GM21576 (cell line): ENCODE data around the gene PPWD1.
A peak's percentile ranks its signal among the peaks of the same experiment; 100 is the strongest.
"Not testable (repeated sequence)": the region's sequence is repeated elsewhere in the genome, so short reads cannot be mapped to it uniquely, and the experiment has no call there.

Source experiments
- ATAC-seq: cut with Tn5 transposase; IDR thresholded peaks from one replicate; pipeline ENCODE4 v1.9.1; 2021; ENCODE audit warnings: mild to moderate bottlenecking, moderate library complexity; ENCODE audit not compliant: unreplicated experiment

The PPWD1 gene

DNA sequence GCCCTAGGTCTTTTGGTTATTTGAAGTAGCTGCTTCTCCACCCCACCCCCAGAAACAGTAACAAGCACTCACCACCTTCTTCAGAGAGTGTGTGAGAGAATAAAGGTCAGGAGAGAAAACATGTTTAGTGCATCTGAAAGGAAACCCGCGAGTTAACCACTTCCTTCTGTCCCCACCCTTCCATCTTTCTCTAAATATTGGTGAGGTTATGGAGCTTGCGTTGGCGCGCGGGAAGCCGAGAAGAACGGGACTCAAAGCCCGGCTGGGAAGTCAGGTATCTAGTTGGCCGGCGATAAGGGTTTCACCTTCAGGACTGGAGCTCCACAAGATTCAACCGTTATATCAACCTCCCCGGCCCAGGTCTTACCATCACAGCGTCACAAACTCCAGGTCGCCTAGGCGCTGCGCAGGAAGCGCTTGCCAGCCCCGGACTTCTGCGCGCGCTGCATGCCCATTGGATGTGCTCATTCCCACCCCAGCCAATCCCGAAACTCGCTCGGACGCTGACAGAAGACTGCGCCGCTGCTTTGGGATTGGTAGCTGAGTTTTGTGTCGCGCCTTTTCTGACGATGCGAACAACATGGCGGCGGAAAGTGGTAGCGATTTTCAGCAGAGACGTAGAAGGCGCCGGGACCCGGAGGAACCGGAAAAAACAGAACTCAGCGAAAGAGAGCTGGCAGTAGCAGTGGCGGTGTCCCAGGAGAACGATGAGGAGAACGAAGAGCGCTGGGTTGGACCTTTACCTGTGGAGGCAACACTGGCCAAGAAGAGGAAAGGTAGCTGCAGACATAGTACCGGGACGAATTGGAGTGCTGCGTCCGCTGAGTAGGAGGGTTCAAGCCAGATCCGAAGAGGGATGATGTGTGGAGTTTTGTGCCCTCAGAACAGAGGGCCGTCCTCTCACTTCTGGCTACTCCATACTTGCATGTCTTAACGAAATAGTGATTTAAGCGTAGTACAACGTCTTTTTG, at the start of gene PPWD1, which contains the start of gene CENPK:
Gene PPWD1, plus strand, starts transcription at position 566 of the 971 bp plus-strand sequence. Its CDS starts 15 bp downstream, at position 581.
Gene CENPK, minus strand, starts transcription at position 438 of the 971 bp plus-strand sequence. CDS start 8,261 bp downstream, outside the sequence.
- peak; percentile 100 for ATAC-seq

DNA sequence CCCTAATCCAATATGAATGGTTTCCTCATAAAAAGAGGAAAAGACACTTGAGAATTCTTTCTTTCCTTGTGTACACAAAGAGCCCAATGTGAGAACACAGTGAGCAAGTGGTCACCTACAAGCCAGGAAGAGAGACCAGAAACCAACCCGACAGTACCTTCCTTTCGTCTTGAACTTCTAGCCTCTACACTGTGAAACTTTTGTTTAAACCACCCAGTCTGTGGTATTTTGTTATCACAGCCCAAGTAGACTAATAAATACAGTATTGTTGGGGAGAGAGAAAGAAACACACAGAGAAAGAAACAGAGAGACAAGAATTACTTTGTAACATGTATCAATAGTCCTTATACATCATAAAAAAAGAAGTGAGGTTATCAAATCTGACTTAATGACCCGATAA, 37.4 kb upstream of the PPWD1 start:
- ATAC-seq, result no peak

DNA sequence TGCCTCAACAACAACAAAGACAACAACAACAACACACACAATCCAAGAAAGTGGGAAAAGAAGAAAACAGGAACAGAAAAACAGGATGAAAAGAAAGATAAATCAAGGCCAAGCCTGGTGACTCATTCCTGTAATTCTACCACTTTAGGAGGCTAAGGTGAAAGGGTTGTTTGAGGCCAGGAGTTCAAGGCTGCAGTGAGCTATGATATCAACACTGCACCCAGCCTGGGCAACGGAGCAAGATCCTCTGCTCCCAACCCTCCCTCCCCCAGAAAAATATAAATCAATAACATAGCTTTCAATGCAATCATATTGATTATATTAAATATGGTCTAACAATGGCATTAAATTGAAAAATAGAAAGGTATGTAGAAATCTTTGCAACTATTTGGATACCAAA, 32.2 kb upstream of the PPWD1 start:
- no peak for ATAC-seq

DNA sequence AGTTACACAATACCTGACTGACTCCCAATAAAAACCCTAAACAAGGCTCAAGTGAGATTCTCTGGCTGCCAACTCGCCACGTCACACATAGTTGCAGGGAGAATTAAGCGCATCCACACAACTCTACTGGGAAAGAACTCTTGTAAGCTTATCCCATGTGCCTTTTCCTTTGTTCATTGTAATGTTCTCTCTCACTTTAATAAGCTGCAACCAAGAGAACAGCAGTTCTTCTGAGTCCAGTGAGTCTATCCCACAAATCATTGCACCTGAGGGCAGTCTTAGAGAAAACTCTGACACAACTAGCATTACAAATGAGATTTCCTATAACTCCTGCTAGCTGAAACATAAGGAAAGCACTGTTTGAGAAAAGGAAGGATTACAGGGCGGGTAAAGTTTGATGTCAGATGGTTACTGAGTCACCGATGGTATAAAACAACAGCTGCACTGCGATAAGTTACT, 27.5 kb upstream of the PPWD1 start:
- ATAC-seq, result no peak

DNA sequence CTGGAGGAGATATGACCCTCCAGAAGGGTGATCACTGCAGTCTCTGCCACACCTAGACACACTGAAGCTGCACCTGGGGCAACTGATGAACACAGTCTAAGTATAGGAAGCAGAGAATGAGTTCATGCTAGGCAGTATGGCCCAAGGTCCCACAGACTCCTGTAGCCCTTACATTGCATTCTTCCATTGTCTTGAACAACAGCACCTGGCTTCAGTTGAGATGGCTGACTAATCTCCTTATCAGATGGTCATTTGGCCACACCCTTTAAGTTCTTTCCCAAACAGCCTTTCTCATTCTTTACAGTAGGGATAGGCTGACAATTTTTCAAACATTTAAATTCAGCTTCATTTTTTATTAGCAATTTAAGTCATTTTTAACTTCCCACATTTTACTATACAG, 23.3 kb upstream of the PPWD1 start:
- ATAC-seq, result no peak

DNA sequence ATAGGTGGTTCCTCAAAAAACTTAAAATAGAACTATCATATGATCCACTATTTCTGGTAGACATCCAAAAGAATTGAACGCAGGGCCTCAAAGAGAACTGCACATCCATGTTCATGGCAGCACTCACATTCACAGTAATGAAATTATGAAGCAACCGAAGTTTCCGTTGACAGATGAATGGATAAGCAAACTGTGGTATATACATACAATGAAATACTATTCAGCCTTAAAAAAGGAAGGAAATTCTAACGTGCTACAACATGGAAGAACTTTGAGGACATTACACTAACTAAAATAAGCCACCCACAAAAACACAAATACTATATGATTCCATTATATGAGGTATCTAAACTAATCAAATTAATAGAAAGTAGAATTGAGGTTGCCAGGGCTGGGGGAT, 18.6 kb upstream of the PPWD1 start:
- ATAC-seq, result no peak

DNA sequence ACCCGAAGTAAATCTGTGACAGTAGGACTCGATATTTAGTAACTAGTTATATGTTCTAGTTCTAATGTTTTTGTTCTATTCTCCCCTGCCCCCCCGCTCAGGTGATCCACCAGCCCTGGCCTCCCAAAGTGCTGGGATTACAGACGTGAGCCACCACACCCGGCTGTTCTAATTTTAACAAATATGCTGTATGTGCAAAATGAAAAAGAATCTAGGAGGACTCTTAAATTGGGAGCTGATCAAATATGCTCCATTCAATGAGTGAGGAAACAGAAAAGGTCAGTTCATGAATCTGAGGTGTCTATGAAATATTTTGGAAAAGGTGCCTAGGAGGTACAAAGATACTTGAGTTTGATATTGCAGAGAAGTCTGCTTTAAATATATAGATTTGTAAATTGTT, 17.0 kb upstream of the PPWD1 start:
- no peak for ATAC-seq

DNA sequence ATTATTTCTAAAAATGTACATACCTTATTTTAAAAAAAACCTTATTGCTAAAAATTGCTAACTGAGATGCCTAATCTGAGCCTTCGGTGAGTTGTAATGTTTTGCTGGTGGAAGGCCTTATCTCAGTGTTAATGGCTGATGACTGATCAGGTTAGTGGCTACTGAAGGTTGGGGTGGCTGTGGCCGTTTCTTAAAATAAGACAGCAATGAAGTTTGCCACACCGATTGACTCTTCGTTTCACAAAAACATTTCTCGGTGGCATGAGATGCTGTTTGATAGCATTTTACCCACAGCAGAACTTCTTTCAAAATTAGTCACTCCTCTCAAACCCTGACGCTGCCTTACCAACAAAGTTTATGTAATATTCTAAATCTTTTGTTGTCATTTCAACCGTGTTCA, 14.8 kb upstream of the PPWD1 start:
- no peak for ATAC-seq

DNA sequence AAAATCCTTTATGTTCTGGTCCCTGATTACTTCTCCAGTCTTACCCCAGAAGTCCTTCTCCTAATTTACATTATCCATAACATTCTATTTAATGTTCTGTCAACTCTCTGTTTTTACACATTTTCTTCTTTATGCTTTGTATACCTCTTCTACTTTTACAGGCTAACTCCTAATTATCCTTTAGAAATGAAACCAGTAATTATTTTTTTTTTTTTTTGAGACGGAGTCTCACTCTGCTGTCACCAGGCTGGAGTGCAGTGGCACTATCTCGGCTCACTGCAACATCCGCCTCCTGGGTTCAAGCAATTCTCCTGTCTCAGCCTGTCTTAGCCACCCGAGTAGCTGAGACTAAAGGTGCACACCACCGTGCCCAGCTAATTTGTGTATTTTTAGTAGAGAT, 9.2 kb upstream of the PPWD1 start:
- ATAC-seq, result no peak

DNA sequence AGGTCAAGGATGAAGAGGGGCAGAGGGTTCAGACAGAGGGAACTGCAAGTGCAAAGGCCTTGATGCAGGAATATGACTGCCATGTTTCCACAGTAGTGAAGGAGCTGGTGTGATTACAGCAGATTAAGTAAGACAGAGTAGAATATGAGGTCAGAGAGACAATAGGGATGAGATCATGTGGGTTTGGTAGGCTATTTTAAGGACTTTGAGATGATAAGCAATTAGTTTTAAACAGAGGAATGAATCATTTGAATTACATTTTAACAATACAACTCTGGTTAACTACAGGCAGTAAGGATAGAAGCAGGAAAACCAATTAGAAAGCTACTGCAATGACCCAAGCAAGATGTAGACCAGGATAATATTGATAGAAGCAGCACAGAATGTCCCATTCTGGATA, 7.8 kb upstream of the PPWD1 start:
- ATAC-seq, result no peak

DNA sequence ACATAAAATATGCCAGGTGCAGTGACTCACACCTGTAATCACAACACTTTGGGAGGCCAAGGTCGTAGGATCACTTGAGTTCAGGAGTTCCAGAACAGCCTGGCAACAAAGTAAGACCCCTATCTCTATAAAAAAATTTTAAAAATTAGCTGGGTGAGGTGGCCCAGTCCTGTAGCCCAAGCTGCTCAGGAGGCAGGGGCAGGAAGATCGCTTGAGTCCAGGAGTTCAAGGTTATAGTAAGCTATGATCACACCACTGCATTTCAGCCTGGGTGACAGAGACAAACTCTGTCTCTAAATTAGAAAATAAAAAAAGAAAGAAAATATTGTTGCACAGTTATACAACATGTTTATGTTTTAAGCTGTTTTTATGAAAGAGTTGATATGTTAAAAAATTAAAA, 6.9 kb upstream of the PPWD1 start:
- no peak for ATAC-seq

DNA sequence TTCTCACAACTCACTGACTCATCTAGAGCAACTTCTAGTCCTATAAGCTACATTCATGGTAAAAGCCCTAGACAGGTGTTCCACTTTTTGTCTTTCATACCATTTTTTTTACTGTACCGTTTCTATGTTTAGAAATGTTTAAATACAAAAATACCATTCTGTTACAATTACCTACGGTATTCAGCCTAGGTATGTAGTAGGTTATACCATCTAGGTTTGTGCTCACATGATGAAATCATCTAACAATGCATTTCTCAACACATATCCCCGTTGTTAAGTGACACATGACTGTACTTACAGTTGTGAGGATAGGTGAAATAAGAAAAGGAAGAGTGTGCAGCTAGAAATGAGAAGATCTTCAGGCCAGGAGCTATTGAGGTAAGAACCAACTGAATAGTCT, 6.4 kb upstream of the PPWD1 start:
- ATAC-seq, result no peak

DNA sequence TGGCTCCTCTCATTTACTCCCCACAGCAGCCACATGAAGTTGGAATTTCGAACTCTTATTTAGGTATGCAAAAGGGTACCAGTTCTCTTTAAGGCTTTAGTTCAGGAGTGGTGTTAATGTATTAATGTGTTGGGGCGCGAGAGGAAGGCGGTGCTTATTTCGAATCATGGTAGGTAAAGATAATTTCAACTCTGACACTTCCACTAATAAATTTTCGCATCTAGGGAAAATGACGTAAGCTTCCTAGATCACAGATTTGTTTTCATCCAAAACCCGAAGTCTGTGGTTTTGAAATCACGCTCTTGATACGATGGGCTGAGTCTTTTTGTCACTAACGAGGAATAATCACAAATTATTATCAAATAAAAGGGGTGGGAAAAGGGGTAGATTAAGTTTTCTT, 681 bp downstream of the PPWD1 start:
- no peak for ATAC-seq

DNA sequence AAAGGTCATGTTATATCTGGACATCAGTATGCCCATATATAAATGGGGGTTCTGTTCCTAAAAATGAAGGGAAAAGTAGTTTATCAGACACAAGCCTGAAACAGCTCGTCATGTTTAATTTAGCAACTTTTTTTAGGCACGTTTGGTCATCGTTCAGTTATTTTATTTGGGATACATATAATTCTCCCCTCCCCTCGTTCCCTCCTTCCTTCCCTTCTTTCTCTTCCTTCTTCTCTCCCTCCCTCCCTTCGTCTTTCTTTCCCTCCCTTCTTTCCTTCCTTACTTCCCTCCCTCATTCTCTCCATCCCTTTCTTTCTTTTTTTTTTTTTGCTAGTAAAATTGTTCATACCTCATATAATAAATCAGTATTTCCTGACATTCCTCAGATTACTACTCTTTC, 3.4 kb downstream of the PPWD1 start:
- no peak for ATAC-seq

DNA sequence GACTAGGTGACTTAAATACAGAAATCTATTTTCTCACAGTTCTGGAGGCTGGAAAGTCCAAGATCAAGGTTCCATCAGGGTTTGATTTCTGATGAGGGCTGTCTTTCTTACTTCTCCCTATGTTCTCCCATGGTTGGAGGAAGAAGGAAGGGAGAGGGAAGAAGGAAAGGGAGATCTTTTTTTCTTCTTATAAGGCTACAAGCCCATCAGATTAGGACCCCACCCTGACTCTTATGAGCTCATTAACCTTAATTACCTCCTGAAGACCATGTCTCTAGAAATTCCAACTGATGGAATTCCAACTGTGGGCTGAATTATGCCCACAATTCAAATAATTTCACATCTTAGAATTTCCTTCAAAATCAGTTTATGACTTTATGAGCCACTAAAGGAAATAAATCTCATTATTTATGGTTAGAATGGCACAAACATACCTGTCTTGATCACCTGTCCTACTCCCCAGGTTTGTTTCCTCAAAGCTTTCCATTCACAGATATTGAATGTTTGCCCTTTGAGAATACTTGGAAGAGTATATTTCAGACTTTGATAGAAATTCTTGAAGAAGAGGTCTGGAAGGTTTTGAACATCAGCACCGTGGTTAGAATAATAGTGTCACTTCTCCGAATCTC, 7.6 kb downstream of the PPWD1 start:
- no peak for ATAC-seq

DNA sequence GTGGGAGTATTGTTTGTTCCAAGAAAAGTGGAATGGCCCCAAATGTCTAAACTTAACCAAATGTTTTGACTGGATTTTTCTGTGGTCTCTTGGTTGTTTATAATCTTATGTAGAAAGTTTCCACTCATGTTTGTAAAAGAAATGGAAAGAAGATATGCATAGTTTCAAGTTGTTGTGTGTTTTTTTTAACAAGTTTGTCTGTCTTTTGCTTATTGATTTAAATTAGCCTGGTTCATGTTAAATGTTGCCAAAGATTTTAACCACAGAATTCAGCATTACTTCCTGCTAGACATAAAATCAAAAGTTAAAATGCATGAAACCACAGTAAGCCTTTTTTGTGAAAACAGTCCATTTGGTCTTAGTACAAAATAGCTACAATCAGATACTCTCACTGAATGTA, 14.0 kb downstream of the PPWD1 start:
- ATAC-seq, result no peak

DNA sequence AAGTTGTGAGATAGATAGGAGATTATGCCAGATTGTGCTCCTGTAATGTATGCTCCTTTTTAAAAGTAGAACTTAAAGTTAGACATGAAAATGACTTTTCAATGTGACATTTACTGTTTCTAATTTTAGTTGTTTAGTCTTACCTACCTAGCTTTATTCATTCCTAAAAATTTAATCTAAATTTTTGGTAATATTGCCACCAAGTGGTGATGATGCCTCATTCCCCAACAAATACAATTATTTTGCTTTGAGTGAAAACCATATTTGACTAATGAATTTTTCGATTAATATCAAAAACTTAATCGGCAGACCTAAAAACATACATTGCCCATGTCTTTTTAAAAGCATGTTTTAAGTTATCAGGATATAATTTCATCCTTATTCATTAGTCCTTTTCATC, 25.6 kb downstream of the PPWD1 start:
- ATAC-seq, result no peak

DNA sequence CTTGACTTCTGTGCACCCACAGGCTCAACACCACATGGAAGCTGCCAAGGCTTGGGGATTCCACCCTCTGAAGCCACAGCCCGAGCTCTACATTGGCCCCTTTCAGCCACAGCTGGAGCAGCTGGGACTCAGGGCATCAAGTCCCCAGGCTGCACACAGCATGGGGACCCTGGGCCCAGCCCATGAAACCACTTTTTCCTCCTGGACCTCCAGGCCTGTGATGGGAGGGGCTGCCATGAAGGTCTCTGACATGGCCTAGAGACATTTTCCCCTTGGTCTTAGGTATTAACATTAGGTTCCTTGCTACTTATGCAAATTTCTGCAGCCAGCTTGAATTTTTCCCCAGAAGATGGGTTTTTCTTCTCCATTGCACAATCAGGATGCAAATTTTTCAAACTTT, 38.7 kb downstream of the PPWD1 start:
- not testable (repeated sequence) for ATAC-seq

DNA sequence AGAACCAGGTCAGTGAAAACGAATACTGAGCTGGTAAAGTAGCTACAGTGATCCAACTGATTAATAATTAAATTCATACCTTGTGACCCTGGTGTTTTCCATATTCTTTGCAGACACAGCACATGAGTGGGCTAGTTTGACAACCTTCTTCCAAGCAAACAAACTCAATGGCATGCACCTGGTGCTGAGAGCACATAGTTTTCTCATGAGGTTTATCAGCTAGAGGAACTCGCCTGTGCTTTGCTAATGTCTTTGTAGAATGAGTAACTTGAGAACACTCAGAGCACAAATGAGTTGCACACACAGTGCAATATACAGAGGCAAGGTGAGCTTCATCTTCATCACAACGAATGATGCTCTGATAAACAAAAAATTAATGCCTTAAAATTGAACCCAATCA, 48.4 kb downstream of the PPWD1 start:
- ATAC-seq, result no peak

DNA sequence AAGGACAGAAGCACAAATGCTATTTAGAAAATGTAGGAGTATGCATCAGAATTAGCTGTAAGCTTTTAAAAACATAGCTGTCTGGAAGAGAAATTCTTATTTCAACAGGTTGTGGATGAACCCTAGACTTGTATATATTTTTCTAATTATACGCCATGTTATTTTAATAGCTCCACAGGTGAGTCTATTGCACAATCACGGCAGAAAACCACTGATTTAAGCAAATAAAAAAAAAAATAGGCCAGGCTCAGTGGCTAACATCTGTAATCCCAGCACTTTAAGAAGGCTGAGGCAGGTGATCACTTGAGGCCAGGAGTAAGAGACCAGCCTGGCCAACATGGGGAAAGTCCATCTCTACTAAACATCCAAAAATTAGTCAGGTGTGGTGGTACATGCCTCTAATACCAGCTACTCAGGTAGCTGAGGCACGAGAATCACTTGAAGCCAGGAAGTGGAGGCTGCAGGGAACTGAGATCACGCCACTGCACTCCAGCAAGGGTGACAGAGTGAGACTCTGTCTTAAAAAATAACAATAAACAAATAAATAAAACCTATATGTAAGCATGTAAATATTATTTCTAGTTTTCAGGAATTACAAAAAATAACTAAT, 49.3 kb downstream of the PPWD1 start:
- ATAC-seq, result no peak

DNA sequence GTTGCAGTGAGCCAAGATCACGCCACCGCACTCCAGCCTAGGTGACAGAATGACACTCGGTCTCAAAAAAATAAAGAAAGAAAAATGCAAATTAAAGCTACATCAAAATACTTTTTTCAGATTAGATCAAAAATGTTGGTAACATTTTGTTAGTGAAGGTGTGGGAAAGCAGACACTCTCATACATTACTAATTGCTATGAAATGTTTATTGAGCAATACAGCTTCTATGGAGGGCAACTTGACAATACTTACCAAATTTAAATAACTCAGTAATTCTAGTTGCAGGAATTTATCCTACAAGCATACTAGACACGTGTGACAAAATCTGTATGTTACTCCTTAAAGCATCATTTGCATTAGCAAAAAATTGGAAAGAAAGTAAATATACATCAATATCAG, 56.9 kb downstream of the PPWD1 start:
- no peak for ATAC-seq

DNA sequence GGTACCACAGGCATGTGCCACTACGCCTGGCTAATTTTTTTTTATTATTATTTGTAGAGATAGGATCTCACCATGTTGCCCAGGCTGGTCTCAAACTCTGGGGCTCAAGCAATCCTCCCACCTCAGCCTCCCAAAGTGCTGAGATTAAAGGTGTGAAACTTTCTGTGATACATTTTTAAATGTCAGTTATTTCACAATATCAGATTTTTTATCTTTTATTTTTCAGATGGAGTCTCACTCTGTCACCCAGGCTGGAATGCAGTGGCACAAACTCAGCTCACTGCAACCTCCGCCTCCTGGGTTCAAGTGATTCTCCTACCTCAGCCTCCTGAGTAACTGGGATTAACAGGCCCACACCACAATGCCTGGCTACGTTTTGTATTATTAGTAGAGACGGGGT, 58.9 kb downstream of the PPWD1 start:
- not testable (repeated sequence) for ATAC-seq
